ENCODE data around the gene MRPL53.
"Not testable (repeated sequence)": the region's sequence is repeated elsewhere in the genome, so short reads cannot be mapped to it uniquely, and the experiment has no call there.

Gene MRPL53

GRCh38 chr2:74482801-74483674, 10.6 kb upstream of the MRPL53 start, which contains the start of the genes CCDC142 and TTC31:
TSS of gene CCDC142 (minus strand) at chr2:74482998. CDS start at chr2:74482837, 161 bp downstream.
TSS of gene TTC31 (plus strand) at chr2:74483081. CDS start at chr2:74483096, 15 bp downstream.
- peak; percentile 90 for DNase-seq (ENCODE audit: low read depth)

DNA sequence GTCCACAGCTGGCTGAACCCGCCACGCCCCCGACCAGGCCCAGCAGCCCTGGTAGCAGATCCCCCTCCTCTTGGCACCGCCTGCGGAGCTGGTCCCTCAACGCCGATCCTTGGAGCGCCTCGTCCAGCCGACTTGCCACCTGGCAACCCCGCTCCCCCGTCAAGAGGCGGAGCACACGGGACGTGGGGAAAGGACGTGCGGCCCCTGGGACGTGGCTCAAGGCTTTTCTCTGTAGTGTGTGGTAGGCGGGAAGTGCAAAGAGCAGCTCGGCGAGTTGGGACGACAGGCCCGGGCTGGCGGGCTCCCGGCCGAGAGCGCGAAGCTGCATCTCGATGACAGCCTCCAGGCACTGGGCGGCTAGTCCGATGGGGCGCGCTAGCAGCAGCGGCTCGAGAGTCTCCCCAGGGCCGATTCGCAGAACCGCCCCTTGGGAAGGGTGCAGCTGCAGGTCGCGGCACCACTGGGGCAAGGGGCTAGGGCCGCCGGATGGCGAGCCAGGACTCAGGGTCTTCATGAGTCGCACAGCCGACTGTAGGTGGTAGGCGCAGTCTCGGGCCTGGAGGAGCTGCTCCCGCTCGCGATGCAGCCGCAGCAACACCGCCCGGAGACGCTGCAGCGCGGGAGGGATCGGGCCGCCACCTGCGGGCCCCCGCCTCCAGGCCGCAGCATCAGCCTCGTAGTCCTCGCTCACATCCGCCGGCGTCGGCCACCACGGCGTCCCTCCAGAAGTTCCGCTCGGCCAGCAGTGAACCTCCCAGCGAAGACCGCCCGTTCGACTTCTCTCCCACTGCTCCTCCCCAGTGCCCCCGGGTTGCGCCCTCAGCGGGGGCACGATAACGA, 9.7 kb upstream of the MRPL53 start:
- DNase-seq (ENCODE audit: low read depth): peak; percentile 41

GRCh38 chr2:74481431-74481830, 9.0 kb upstream of the MRPL53 start:
- no peak for DNase-seq (ENCODE audit: low read depth)

DNA sequence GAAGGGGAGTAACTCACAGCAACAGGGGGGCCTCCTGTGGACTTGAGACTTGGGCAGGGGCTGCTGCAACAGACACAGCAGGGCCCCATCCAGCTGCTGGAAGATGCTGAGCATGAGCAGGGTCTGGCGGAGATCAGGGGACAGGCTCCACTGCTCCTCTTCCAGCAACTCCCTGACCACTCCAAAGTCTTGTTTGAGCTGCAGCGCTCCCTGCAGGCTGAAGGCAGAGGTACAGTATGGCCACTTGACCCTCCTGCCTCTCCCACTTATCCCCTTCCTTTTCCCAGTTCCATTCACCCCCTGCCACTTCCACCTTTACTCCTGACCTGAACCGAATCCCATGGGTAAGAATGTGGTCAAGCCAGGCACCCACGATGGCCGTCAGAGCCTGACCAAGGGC, 2.4 kb upstream of the MRPL53 start:
- no peak for DNase-seq (ENCODE audit: low read depth)

DNA sequence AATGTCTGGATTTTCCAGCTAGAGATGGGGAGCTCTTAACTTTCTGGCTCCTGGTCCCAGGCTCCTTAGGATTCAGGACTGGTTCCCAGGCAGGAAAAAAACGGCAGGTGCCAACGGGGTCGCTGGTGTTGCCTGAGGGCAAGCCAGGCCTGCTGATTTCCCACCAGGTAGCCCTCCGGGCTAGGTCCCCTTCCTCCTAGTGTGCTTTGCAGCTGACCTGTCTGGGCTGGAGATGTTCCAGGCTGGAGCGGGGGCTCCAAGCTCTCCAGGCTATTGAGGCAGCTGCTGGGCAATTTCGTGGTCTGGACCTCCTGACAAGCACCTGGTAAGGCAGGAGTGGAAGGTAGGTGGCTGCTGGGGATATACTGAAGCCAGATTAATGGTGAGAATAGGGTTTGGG, 2.0 kb upstream of the MRPL53 start:
- DNase-seq (ENCODE audit: low read depth): no peak

DNA sequence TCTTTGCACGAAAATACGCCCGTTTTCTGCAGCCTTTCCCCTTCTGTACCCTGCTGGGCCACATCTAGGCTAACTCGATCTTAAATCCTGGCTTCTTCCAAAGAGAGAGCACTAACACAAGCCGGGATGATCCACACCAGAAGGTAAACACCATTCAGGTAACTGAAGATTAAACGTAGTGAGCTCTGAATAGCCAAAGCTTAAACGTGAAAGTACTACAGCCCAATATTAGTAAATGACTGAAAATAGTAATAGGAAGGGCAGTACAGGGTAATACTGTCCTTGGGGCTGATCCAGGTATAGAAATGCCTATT, 422 bp upstream of the MRPL53 start:
- no peak for DNase-seq (ENCODE audit: low read depth)

DNA sequence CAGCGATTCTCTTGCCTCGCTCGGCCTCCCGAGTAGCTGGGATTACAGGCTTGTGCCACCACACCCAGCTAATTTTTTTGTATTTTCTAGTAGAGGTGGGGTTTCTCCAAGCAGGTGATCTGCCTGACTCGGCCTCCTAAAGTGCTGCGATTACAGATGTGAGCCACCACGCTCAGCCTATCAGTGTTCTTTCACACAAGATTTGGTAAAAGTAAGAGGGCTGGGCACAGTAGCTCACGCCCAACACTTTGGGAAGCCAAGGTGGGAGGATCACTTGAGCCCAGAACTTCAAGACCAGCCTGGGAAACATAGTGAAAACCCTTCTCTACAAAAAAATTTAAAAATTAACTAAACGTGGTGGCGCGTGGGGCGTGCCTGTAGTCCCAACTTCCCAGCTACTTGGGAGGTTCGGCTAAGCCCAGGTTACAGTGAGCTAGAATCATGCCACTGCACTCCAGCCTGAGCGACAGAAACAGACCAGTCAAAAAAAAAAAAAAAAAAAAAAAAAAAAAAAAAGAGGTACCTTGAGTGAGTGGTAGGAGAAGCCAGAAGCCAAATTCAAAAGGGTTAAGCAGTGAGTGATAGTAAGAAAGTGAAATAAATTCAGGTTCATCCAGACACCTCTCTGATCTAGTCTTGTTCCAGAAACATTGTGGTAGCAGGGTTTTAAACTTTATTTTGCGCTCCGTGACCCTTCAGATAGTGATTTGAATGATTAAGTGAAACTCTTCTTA, 981 bp downstream of the MRPL53 start:
- DNase-seq (ENCODE audit: low read depth): no peak

DNA sequence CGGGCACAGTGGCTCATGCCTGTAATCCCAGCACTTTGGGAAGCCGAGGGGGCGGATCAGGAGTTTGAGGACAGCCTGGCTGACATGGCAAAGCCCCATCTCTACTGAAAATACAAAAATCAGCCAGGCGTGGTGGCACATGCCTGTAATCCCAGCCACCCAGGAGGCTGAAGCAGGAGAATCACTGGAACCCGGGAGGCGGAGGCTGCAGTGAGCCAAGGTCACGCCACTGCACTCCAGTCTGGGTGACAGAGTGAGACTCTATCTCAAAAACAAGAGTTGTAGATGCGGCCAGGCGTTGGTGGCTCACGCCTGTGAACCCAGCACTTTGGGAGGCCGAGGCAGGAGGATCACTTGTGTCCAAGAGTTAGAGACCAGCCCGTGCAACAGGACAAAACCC, 1.7 kb downstream of the MRPL53 start:
- DNase-seq (ENCODE audit: low read depth): not testable (repeated sequence)

DNA sequence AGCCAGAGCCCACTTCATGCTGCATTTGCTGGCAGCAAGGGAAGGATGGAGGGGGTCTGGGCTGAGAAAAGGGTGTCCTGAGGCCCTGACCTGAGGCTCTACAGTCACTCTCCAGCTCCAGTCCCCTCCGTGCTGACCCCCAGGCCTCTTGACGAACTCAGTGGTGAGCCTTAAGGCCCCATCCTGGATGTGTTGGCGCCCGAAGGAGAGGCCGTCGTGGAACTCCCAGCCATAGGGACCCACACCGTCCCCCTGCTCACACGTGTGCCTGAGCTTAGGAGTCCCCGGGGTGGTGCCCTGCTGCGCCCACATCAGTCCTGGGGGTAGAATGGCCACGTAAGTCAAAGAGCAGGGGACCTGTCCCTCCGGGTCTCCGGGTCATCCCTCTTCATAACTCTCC, 8.1 kb downstream of the MRPL53 start:
- no peak for DNase-seq (ENCODE audit: low read depth)

DNA sequence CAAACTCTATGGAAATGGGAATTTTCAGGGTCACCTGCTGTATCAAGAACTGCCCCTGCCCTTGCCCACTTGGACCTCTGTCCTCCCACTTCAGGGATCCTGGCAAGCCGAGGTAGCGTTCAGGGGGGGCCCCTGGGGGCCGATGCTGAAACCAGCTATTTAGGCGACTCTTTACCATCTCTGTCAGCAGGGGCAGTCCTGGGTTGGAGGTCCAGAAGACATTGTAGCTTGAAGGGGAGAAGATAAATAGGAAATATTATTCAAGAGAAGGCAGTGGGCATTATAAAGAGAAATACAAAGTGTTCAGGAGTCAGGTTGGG, 9.7 kb downstream of the MRPL53 start:
- DNase-seq (ENCODE audit: low read depth): no peak

- no peak for DNase-seq (ENCODE audit: low read depth)
These were observed 10.3 kb downstream of the MRPL53 start for GRCh38 chr2:74462054-74462785.

GRCh38 chr2:74461187-74462053, 11.1 kb downstream of the MRPL53 start:
- DNase-seq (ENCODE audit: low read depth): no peak

GRCh38 chr2:74460187-74460586, 12.3 kb downstream of the MRPL53 start:
- DNase-seq (ENCODE audit: low read depth): not testable (repeated sequence)

- not testable (repeated sequence) for DNase-seq (ENCODE audit: low read depth)
These were observed 12.9 kb downstream of the MRPL53 start for GRCh38 chr2:74459503-74460118.

GRCh38 chr2:74458938-74459363, 13.5 kb downstream of the MRPL53 start:
- DNase-seq (ENCODE audit: low read depth): no peak

DNA sequence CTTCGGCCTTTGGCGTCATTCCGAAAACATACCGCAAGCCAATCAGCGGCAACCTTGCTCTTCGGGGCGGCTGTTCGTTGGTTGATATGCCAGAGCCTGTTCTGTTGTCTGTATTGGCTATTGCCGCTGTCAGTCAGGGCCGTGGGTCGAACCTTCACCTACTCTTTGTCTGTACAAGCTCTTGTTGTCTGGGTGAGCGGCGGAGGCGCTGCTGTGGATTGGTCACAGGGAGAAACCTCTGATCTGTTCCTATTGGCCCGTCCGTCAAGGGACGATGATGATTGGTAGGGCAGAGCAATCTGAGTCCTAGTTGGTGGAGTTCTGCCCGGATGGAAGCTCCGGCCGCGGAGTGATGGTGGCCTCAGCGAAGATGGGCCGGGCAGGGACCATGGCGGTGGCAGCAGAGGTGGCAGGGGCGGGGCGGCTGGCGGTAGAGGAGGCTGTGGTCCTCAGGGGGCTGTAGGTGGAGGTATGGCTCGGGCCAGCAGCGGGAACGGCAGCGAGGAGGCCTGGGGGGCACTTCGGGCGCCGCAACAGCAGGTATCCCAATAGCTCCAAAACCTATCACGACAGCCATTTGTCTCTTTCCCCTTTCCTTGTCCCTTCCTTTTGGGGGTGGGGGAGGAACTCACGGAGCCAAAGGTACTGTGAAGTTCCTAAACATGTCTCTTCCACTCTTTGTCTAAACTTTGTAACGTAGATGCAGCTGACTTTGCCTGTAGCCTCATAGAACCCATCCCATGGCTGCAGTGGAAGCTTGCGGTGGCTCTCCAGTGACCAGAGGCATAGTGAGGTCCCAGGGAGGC, 14.1 kb downstream of the MRPL53 start, which contains the start of gene WBP1:
TSS of gene WBP1 (plus strand) at position 307 of the 806 bp plus-strand sequence. CDS start at position 472, 165 bp downstream.
- DNase-seq (ENCODE audit: low read depth): peak; percentile 98

- DNase-seq (ENCODE audit: low read depth): peak; percentile 69
These were observed 14.8 kb downstream of the MRPL53 start for GRCh38 chr2:74457549-74458131.

DNA sequence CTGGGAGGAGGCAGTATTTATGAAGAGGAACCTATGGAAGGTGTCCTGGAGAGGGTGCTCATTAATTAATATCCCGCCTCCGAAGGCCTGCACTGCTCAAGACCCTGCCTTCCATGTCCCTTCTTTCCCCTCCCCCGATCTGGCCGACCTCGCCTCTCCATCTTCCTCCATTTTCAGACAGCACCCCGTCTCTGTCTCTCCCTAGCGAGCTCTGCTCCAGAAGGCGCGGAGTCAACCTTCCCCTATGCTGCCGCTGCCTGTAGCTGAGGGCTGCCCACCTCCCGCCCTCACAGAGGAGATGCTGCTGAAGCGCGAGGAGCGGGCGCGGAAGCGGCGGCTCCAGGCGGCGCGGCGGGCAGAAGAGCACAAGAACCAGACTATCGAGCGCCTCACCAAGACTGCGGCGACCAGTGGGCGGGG, 15.3 kb downstream of the MRPL53 start:
- no peak for DNase-seq (ENCODE audit: low read depth)

Data from activated T-cell treated with anti-CD3 and anti-CD28 coated beads for 24 hours (primary cell).